HCT116 (cell line): ENCODE data around the gene CNGA3. TPM values are rescaled to one million over a fixed set of nuclear protein-coding genes. Genes with fewer than 3 reads are reported as not detected.

ENCODE experiments used
- ATAC-seq: fragments of 200-7000 bp; cut with Tn5 transposase; 2 replicates; pipeline ENCODE4 v1.9.1; 2020; ENCODE audit warnings: mild to moderate bottlenecking, moderate library complexity
- BruUV-seq: library from RNA; stranded (reverse); fragments of 400-500 nt; replicated peaks from 2 replicates; lab custom pipeline; 2021; lab: Mats Ljungman, UMichigan
- CTCF ChIA-PET: fragments of 300-600 bp; sonication (Branson Sonifier 250); formaldehyde crosslinking; loops from one replicate; lab custom pipeline; 2021; ENCODE audit warnings: antibody characterized with exemption; lab: Charles Lee
- POLR2A ChIA-PET: fragments of 300-600, 350-600 bp; sonication (Branson Sonifier 250); formaldehyde crosslinking; loops from one replicate; lab custom pipeline; 2021; ENCODE audit warnings: antibody characterized with exemption; lab: Charles Lee
- RAD21 ChIA-PET, 2 experiments: fragments of 300-600 bp; sonication (Branson Sonifier 250); formaldehyde crosslinking; loops; one replicate each; lab custom pipeline; 2023; ENCODE audit warnings: low total read pairs in 2 of 2; ENCODE audit not compliant: uncharacterized antibody in 2 of 2, unreplicated experiment in 2 of 2, low non-redundant PET in 1 of 2; lab: Charles Lee
- DNase-seq: peaks from one replicate; pipeline ENCODE4 v3.0.0-alpha.2; 2010; ENCODE audit warnings: low read depth, low spot score
- H2AFZ ChIP-seq: fragments of 200-600 bp; shearing (Covaris generic), sonication (generic); 2 replicates; pipeline ENCODE4 v1.6.1; 2017; ENCODE audit warnings: low read depth, mixed run types, mixed read lengths, antibody characterized with exemption, low read length; ENCODE audit not compliant: poor library complexity, severe bottlenecking
- H3K27ac ChIP-seq: 2 replicates; pipeline ENCODE4 v1.5.1; 2012; ENCODE audit warnings: low read depth, low read length
- H3K27me3 ChIP-seq: fragments of 200-600 bp; sonication (generic); 2 replicates; pipeline ENCODE4 v1.6.1; 2016; ENCODE audit warnings: mixed run types, low read length, mixed read lengths; ENCODE audit not compliant: insufficient read depth
- H3K36me3 ChIP-seq, 2 experiments: fragments of 200-500 bp in 1 of 2; fragments of 200-600 bp in 1 of 2; sonication (Bioruptor generic) in 1 of 2; sonication (generic) in 1 of 2; 2 replicates each; pipeline versions ENCODE4 v1.5.1 to v1.6.1; 2014 to 2016; ENCODE audit warnings: low read length in 2 of 2, inconsistent platforms in 1 of 2, mixed read lengths in 1 of 2, mixed run types in 1 of 2; ENCODE audit not compliant: insufficient read depth in 2 of 2, control insufficient read depth in 1 of 2
- H3K4me1 ChIP-seq, 2 experiments: fragments of 200-600 bp in 1 of 2; sonication (generic) in 1 of 2; 2 replicates each; pipeline versions ENCODE4 v1.5.1 to v1.6.1; 2012 to 2017; ENCODE audit warnings: low read length in 2 of 2, inconsistent platforms in 1 of 2, mild to moderate bottlenecking in 1 of 2, mixed read lengths in 1 of 2, mixed run types in 1 of 2, moderate library complexity in 1 of 2; ENCODE audit not compliant: insufficient read depth in 2 of 2, control insufficient read depth in 1 of 2
- H3K4me2 ChIP-seq: fragments of 200-600 bp; sonication (generic); 2 replicates; pipeline ENCODE4 v1.6.1; 2017; ENCODE audit warnings: mixed run types, low read length, mixed read lengths
- H3K4me3 ChIP-seq, 2 experiments: fragments of 200-600 bp in 1 of 2; sonication (generic) in 1 of 2; replicated peaks in 1 of 2; 2 replicates each; pipeline ENCODE4 v1.5.1; 2011 to 2016; ENCODE audit warnings: low read length in 2 of 2, control low read depth in 1 of 2, low read depth in 1 of 2, mild to moderate bottlenecking in 1 of 2, mixed read lengths in 1 of 2, mixed run types in 1 of 2
- H3K79me2 ChIP-seq: fragments of 200-600 bp; sonication (generic); 2 replicates; pipeline ENCODE4 v1.6.1; 2017; ENCODE audit warnings: mild to moderate bottlenecking, mixed run types, low read length, moderate library complexity, mixed read lengths; ENCODE audit not compliant: insufficient read depth
- H3K9ac ChIP-seq: fragments of 200-600 bp; sonication (generic); 2 replicates; pipeline ENCODE4 v1.6.1; 2016; ENCODE audit warnings: low read length, mixed read lengths
- H3K9me2 ChIP-seq: fragments of 200-600 bp; sonication (generic), shearing (Covaris generic); 2 replicates; pipeline ENCODE4 v1.6.1; 2017; ENCODE audit warnings: mixed run types, mild to moderate bottlenecking, moderate library complexity; ENCODE audit not compliant: insufficient read depth
- H3K9me3 ChIP-seq, 2 experiments: fragments of 200-500 bp in 1 of 2; fragments of 200-600 bp in 1 of 2; sonication (Bioruptor generic) in 1 of 2; sonication (generic) in 1 of 2; 2 replicates each; pipeline ENCODE4 v1.6.1; 2014 to 2017; ENCODE audit warnings: low read length in 2 of 2, mixed read lengths in 2 of 2, inconsistent platforms in 1 of 2, low read depth in 1 of 2, mild to moderate bottlenecking in 1 of 2, mixed run types in 1 of 2, moderate library complexity in 1 of 2; ENCODE audit not compliant: control insufficient read depth in 1 of 2, insufficient read depth in 1 of 2
- H4K20me1 ChIP-seq: fragments of 200-600 bp; sonication (generic), shearing (Covaris generic); 2 replicates; pipeline ENCODE4 v1.6.1; 2017; ENCODE audit warnings: mixed run types, mild to moderate bottlenecking, moderate library complexity; ENCODE audit not compliant: insufficient read depth
- ATF3 ChIP-seq: IDR thresholded peaks from 2 replicates; pipeline ENCODE4 v1.6.1; 2012
- CBX3 ChIP-seq: IDR thresholded peaks from 2 replicates; pipeline ENCODE4 v1.6.1; 2012; ENCODE audit warnings: low read depth
- CEBPB ChIP-seq: IDR thresholded peaks from 2 replicates; pipeline ENCODE4 v1.6.1; 2012; ENCODE audit warnings: low read depth
- EGR1 ChIP-seq: IDR thresholded peaks from 2 replicates; pipeline ENCODE4 v1.6.1; 2012; ENCODE audit warnings: low read depth
- ELF1 ChIP-seq: IDR thresholded peaks from 2 replicates; pipeline ENCODE4 v1.6.1; 2012; ENCODE audit warnings: low read depth, borderline replicate concordance
- EZH2 ChIP-seq: fragments of 200-600 bp; sonication (generic); IDR thresholded peaks from 2 replicates; pipeline ENCODE4 v1.6.1; 2017; ENCODE audit warnings: antibody characterized with exemption, mixed run types
- EZH2phosphoT487 ChIP-seq: fragments of 200-600 bp; IDR thresholded peaks from 2 replicates; pipeline ENCODE4 v1.6.1; 2018; ENCODE audit warnings: antibody characterized with exemption, borderline replicate concordance
- FOSL1 ChIP-seq: IDR thresholded peaks from 2 replicates; pipeline ENCODE4 v1.6.1; 2012; ENCODE audit warnings: low read depth
- JUND ChIP-seq: IDR thresholded peaks from 2 replicates; pipeline ENCODE4 v1.6.1; 2012
- MAX ChIP-seq: IDR thresholded peaks from 2 replicates; pipeline ENCODE4 v1.6.1; 2012
- POLR2A ChIP-seq: IDR thresholded peaks from 2 replicates; pipeline ENCODE4 v1.7.0; 2011; ENCODE audit warnings: borderline replicate concordance; ENCODE audit not compliant: insufficient read depth, insufficient read length; ENCODE audit errors: extremely low read depth
- POLR2AphosphoS5 ChIP-seq: IDR thresholded peaks from 2 replicates; pipeline ENCODE4 v1.6.1; 2011; ENCODE audit warnings: mild to moderate bottlenecking, low read depth, low read length, moderate library complexity
- RAD21 ChIP-seq: IDR thresholded peaks from 2 replicates; pipeline ENCODE4 v1.6.1; 2012; ENCODE audit warnings: low read depth, mild to moderate bottlenecking
- REST ChIP-seq: IDR thresholded peaks from 2 replicates; pipeline ENCODE4 v1.6.1; 2012; ENCODE audit warnings: low read depth
- SIN3A ChIP-seq: IDR thresholded peaks from 2 replicates; pipeline ENCODE4 v1.6.1; 2012; ENCODE audit warnings: low read depth
- SRF ChIP-seq: IDR thresholded peaks from 2 replicates; pipeline ENCODE4 v1.6.1; 2012; ENCODE audit warnings: low read depth
- TCF7L2 ChIP-seq: IDR thresholded peaks from 2 replicates; pipeline ENCODE4 v1.7.0; 2011; ENCODE audit warnings: borderline replicate concordance, inconsistent platforms; ENCODE audit not compliant: insufficient read depth, insufficient read length; ENCODE audit errors: extremely low read depth
- YY1 ChIP-seq: IDR thresholded peaks from 2 replicates; pipeline ENCODE4 v1.6.1; 2011; ENCODE audit warnings: low read length, low read depth, moderate library complexity, mild to moderate bottlenecking; ENCODE audit not compliant: insufficient replicate concordance; ENCODE audit errors: extremely low read depth
- ZFX ChIP-seq: fragments of 450-650 bp; IDR thresholded peaks from 2 replicates; pipeline ENCODE4 v1.6.1; 2017
- intact Hi-C: fragments of 100-400 bp; cut with micrococcal nuclease; formaldehyde crosslinking; loops from 2 replicates; pipeline ENCODE4 v1.10.0; 2022
- total RNA-seq: library from RNA; stranded (reverse); gene quantifications from one replicate; pipeline ENCODE4 v1.2.1, GENCODE V29; 2021; ENCODE audit not compliant: unreplicated experiment

CNGA3 gene
- total RNA-seq, 1 experiment from 2014 or later: not detected

GRCh38 chr2:98308068-98308467 is 38.2 kb upstream of the CNGA3 start:
- BruUV-seq: no TSS peak
- POLR2A ChIA-PET: no interaction called here
- Histone ChIP-seq H3K9me2 (no peaks in the 10 kb centered on the region), H3K9me3 (no peaks in the 10 kb centered on the region), H3K27me3 (no peaks in the 10 kb centered on the region), H3K9ac (no peak overlapping the region), H3K4me3 (no peak overlapping the region), H3K4me1 (no peaks in the 10 kb centered on the region), H3K79me2 (no peaks in the 10 kb centered on the region), H3K4me2 (no peak overlapping the region), H3K27ac (no peak overlapping the region), H4K20me1 (no peaks in the 10 kb centered on the region), H2AFZ (no peak overlapping the region), H3K36me3 (no peaks in the 10 kb centered on the region)
- TF ChIP-seq FOSL1 (no peak), TCF7L2 (no peak), MAX (no peak), EZH2 (no peak), CEBPB (no peak), CBX3 (no peak), YY1 (no peak), SRF (no peak), SIN3A (no peak), REST (no peak), EGR1 (no peak), POLR2AphosphoS5 (no peak), ZFX (no peak), ELF1 (no peak), POLR2A (no peak), JUND (no peak), ATF3 (no peak), EZH2phosphoT487 (no peak), RAD21 (no peak)
- no peak for DNase-seq
- CTCF ChIA-PET: no interaction called here
- ATAC-seq: no peak
- intact Hi-C loops: no loop called here
- RAD21 ChIA-PET: no interaction called here
